A549 (cell line): ENCODE data around the gene LARGE1. TPM values are rescaled to one million over a fixed set of nuclear protein-coding genes. Genes with fewer than 3 reads are reported as not detected.

ENCODE experiments used
- ATAC-seq, 2 experiments: fragments of 200-7000 bp in 1 of 2; fragments of >200 bp in 1 of 2; cut with Nextera tagmentation in 1 of 2; cut with Tn5 transposase in 1 of 2; 3 replicates each; pipeline versions ENCODE4 v1.8.0 to v1.9.1; 2018 to 2020; ENCODE audit warnings: mild to moderate bottlenecking in 1 of 2, moderate library complexity in 1 of 2
- CTCF ChIA-PET: fragments of 300-600 bp; sonication (Branson Sonifier 250); formaldehyde crosslinking; extraction: SDS; loops from one replicate; lab custom pipeline; 2021; ENCODE audit warnings: antibody characterized with exemption, inconsistent platforms; lab: Yijun Ruan, JAX
- POLR2A ChIA-PET: fragments of 350-600 bp; formaldehyde crosslinking; extraction: SDS; loops from one replicate; lab custom pipeline; 2021; ENCODE audit warnings: antibody characterized with exemption, inconsistent platforms; lab: Yijun Ruan, JAX
- DNase-seq, 2 experiments: peaks; one replicate each; pipeline versions ENCODE4 v3.0.0 to v3.0.0-alpha.2; 2011 to 2016; ENCODE audit warnings: low read depth in 1 of 2, low spot score in 1 of 2
- FAIRE-seq: peaks from 2 replicates; lab custom pipeline; 2011; peaks lifted over from hg19 to GRCh38; lab: Jason Lieb, UNC
- H3K27ac ChIP-seq, 2 experiments: fragments of >200 bp; sonication (Bioruptor Twin); formaldehyde crosslinking; 3 replicates each; pipeline ENCODE4 v1.5.1; 2016 to 2017
- H3K4me1 ChIP-seq: fragments of >200 bp; sonication (Bioruptor Twin); formaldehyde crosslinking; 3 replicates; pipeline ENCODE4 v1.6.1; 2016
- H3K4me2 ChIP-seq: fragments of >200 bp; sonication (Bioruptor Twin); formaldehyde crosslinking; 3 replicates; pipeline ENCODE4 v1.6.1; 2016
- H3K4me3 ChIP-seq: fragments of >200 bp; sonication (Bioruptor Twin); formaldehyde crosslinking; 3 replicates; pipeline ENCODE4 v1.5.1; 2016
- H3K9me3 ChIP-seq: fragments of >200 bp; sonication (Bioruptor Twin); formaldehyde crosslinking; 3 replicates; pipeline ENCODE4 v1.6.1; 2016
- BCL3 ChIP-seq: fragments of >200 bp; sonication (Bioruptor Twin); formaldehyde crosslinking; IDR thresholded peaks from 3 replicates; pipeline ENCODE4 v1.6.1; 2016
- EHMT2 ChIP-seq: fragments of 200-600 bp; sonication (generic); IDR thresholded peaks from 2 replicates; pipeline ENCODE4 v1.6.1; 2016; ENCODE audit warnings: antibody characterized with exemption, low read depth, mild to moderate bottlenecking, moderate library complexity
- EP300 ChIP-seq, 2 experiments: fragments of >200 bp; sonication (Bioruptor Twin); formaldehyde crosslinking; IDR thresholded peaks; 2 replicates in 1 of 2; 3 replicates in 1 of 2; pipeline ENCODE4 v1.6.1; 2016 to 2017
- ESRRA ChIP-seq: fragments of 150-350 bp; IDR thresholded peaks from 2 replicates; pipeline ENCODE4 v1.6.1; 2014; ENCODE audit warnings: mild to moderate bottlenecking, low read length, borderline replicate concordance
- GATA3 ChIP-seq: IDR thresholded peaks from 2 replicates; pipeline ENCODE4 v1.6.1; 2012; ENCODE audit warnings: borderline replicate concordance
- HDAC2 ChIP-seq: fragments of 200-600 bp; sonication (generic); IDR thresholded peaks from 2 replicates; pipeline ENCODE4 v1.6.1; 2016
- HOXA7 ChIP-seq: fragments of 250-450 bp; sonication (Bioruptor Pico); IDR thresholded peaks from 2 replicates; pipeline ENCODE4 v1.5.0; 2020; ENCODE audit warnings: mild to moderate bottlenecking, moderate library complexity
- HOXB5 ChIP-seq: fragments of 250-450 bp; sonication (Bioruptor Pico); IDR thresholded peaks from 2 replicates; pipeline ENCODE4 v1.5.0; 2020; ENCODE audit warnings: mild to moderate bottlenecking, moderate library complexity
- JUN ChIP-seq, 2 experiments: fragments of >200 bp; sonication (Bioruptor Twin); formaldehyde crosslinking; IDR thresholded peaks; 2 replicates in 1 of 2; 3 replicates in 1 of 2; pipeline ENCODE4 v1.6.1; 2016 to 2017
- JUNB ChIP-seq: fragments of >200 bp; sonication (Bioruptor Twin); formaldehyde crosslinking; IDR thresholded peaks from 2 replicates; pipeline ENCODE4 v1.6.1; 2016
- MAFK ChIP-seq: fragments of 450-650 bp; IDR thresholded peaks from 2 replicates; pipeline ENCODE4 v1.6.1; 2014; ENCODE audit not compliant: partially characterized antibody
- MAZ ChIP-seq: fragments of 150-350 bp; IDR thresholded peaks from 2 replicates; pipeline ENCODE4 v1.6.1; 2014; ENCODE audit warnings: antibody characterized with exemption, low read depth, low read length, borderline replicate concordance
- NFE2L2 ChIP-seq: fragments of 150-350 bp; conservative IDR thresholded peaks from 2 replicates; pipeline ENCODE4 v1.6.1; 2014; ENCODE audit warnings: low read length
- PHF8 ChIP-seq: fragments of 200-600 bp; sonication (generic); IDR thresholded peaks from 2 replicates; pipeline ENCODE4 v1.6.1; 2016; ENCODE audit warnings: low read depth, mild to moderate bottlenecking, antibody characterized with exemption, moderate library complexity, borderline replicate concordance
- POLR2AphosphoS2 ChIP-seq: conservative IDR thresholded peaks from 2 replicates; pipeline ENCODE4 v1.6.1; 2012; ENCODE audit warnings: low read length, improper control_type of control experiment, inconsistent platforms
- RAD21 ChIP-seq, 2 experiments: fragments of >200 bp in 1 of 2; sonication (Bioruptor Twin) in 1 of 2; formaldehyde crosslinking in 1 of 2; IDR thresholded peaks in 1 of 2; conservative IDR thresholded peaks in 1 of 2; 2 replicates in 1 of 2; 3 replicates in 1 of 2; pipeline ENCODE4 v1.6.1; 2012 to 2018; ENCODE audit warnings: inconsistent platforms in 1 of 2
- RARB ChIP-seq: fragments of 250-450 bp; sonication (Bioruptor Pico); IDR thresholded peaks from 2 replicates; pipeline ENCODE4 v1.8.0; 2021; ENCODE audit warnings: mild to moderate bottlenecking, moderate library complexity
- RCOR1 ChIP-seq: fragments of 150-350 bp; IDR thresholded peaks from 2 replicates; pipeline ENCODE4 v1.6.1; 2014; ENCODE audit warnings: antibody characterized with exemption, low read length, low read depth
- REST ChIP-seq: fragments of 200-600 bp; sonication (generic); IDR thresholded peaks from 2 replicates; pipeline ENCODE4 v1.6.1; 2016; ENCODE audit warnings: antibody characterized with exemption, mild to moderate bottlenecking, moderate library complexity
- SMC3 ChIP-seq: fragments of >200 bp; sonication (Bioruptor Twin); formaldehyde crosslinking; IDR thresholded peaks from 3 replicates; pipeline ENCODE4 v1.6.1; 2018; ENCODE audit warnings: inconsistent platforms
- TFCP2L1 ChIP-seq: fragments of 250-450 bp; sonication (Bioruptor Pico); IDR thresholded peaks from 2 replicates; pipeline ENCODE4 v1.5.0; 2021; ENCODE audit warnings: mild to moderate bottlenecking
- ZC3H11A ChIP-seq: fragments of 450-650 bp; IDR thresholded peaks from 2 replicates; pipeline ENCODE4 v1.6.1; 2014; ENCODE audit warnings: antibody characterized with exemption, mild to moderate bottlenecking
- WGBS: methylation state at CpG from one replicate; pipeline ENCODE4 v1.1.6; 2017; ENCODE audit errors: missing lambda C conversion rate; 5-methylcytosine and 5-hydroxymethylcytosine counted together
- polyA plus RNA-seq, 4 experiments: library from polyadenylated mRNA; depleted of rRNA in 3 of 4; stranded (reverse); fragments of >200 nt; fragmentation: RNase III in 1 of 4; extraction: RNeasy Plus Mini Kit Qiagen cat#74134 plus additional on column Dnase treatment in 1 of 4; gene quantifications; 2 replicates in 3 of 4; 3 replicates in 1 of 4; pipeline ENCODE4 v1.2.3, GENCODE V29; 2011 to 2017
- TF ChIP-seq, protein P1 (sequence below): fragments of 250-450 bp; sonication (Bioruptor Pico); IDR thresholded peaks from 2 replicates; pipeline ENCODE4 v1.5.0; 2020; ENCODE audit warnings: low read depth, mild to moderate bottlenecking, moderate library complexity
- TF ChIP-seq, protein P2 (sequence below): IDR thresholded peaks from 2 replicates; pipeline ENCODE4 v1.6.1; 2012; ENCODE audit warnings: low read depth, borderline replicate concordance
- TF ChIP-seq, protein P3 (sequence below): fragments of 250-450 bp; sonication (Bioruptor Pico); IDR thresholded peaks from 2 replicates; pipeline ENCODE4 v1.5.0; 2021; ENCODE audit warnings: mild to moderate bottlenecking, moderate library complexity, borderline replicate concordance

The LARGE1 gene
- polyA plus RNA-seq, 2 of the 4 experiments (the other 2 are of a cell fraction), result 2.7 to 5.8 TPM

DNA sequence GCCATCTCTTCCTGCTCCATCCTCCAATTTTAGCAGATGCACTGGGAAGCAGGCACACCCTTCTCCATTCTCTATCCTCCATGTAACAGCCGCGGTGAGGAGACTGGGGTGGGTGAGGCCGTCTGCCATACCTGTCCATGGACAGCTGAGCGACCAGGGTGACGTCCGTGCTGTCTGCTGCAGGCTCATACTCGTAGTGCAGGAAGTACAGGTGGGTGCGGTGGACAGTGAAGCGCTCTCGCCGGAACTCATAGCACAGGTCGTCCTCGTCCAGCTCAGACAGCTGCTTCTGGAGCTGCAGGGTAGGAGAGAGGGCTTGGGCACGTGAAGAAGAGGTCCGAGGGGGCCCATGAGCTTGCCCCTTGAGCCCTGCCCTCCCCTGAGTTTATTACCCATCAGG lies 604.3 kb downstream of the LARGE1 start (continued):
- TF ChIP-seq, protein P1, sequence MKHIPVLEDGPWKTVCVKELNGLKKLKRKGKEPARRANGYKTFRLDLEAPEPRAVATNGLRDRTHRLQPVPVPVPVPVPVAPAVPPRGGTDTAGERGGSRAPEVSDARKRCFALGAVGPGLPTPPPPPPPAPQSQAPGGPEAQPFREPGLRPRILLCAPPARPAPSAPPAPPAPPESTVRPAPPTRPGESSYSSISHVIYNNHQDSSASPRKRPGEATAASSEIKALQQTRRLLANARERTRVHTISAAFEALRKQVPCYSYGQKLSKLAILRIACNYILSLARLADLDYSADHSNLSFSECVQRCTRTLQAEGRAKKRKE, result no peak
- TF ChIP-seq RARB (CRISPR knock-in tag) (no peak), PHF8 (no peak), HOXB5 (CRISPR knock-in tag) (no peak), BCL3 (no peak), MAFK (no peak), TFCP2L1 (CRISPR knock-in tag) (no peak), SMC3 (no peak)

DNA sequence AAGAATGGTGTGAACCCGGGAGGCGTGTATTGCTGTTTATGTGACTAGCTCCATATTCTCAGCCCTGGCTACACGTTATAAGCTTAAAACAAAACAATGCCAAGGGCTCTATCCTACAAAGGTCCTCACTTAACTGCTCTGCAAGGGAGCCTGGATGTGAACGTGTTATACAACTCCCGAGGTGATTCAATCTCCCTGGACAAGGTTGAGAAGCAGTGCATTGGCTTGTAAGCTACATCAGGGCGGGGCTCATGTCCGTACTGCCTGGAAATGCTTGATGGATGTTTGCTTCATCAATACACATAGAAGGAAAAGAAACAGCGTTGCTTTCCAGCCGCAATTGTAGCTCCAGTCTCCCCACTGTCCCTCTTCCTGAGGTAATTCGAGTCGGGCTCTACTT lies 605.2 kb downstream of the LARGE1 start:
- Histone ChIP-seq H3K27ac (no peak overlapping the region), H3K4me1 (no peaks in the 10 kb centered on the region), H3K9me3 (no peaks in the 10 kb centered on the region), H3K4me3 (no peak overlapping the region), H3K4me2 (no peak overlapping the region)
- ChIA-PET CTCF (interaction anchor here (0.6 to 4.0 kb wide), 2 partner anchors 13 to 350 kb away, joined by 3 to 22 read pairs; no protein-coding TSS in a partner anchor), POLR2A (no interaction called here)
- WGBS, result 81% methylated on average over 11 of the region's 11 CpGs
- DNase-seq (no peak), FAIRE-seq (no peak), ATAC-seq (no peak)
- TF ChIP-seq ZC3H11A (no peak), RCOR1 (no peak), EP300 (IDR thresholded peaks at IDR 0.05) (no peak), HOXA7 (CRISPR knock-in tag) (no peak)
- TF ChIP-seq, protein P2, sequence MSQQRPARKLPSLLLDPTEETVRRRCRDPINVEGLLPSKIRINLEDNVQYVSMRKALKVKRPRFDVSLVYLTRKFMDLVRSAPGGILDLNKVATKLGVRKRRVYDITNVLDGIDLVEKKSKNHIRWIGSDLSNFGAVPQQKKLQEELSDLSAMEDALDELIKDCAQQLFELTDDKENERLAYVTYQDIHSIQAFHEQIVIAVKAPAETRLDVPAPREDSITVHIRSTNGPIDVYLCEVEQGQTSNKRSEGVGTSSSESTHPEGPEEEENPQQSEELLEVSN, result no peak

GRCh38 chr22:33314316-33314715 lies 606.0 kb downstream of the LARGE1 start:
- H3K4me3 ChIP-seq, result no peak overlapping the region
- TF ChIP-seq MAZ (no peak), JUN (IDR thresholded peaks at IDR 0.05) (no peak), GATA3 (no peak), EHMT2 (no peak), MAFK (no peak)
- TF ChIP-seq, protein P3, sequence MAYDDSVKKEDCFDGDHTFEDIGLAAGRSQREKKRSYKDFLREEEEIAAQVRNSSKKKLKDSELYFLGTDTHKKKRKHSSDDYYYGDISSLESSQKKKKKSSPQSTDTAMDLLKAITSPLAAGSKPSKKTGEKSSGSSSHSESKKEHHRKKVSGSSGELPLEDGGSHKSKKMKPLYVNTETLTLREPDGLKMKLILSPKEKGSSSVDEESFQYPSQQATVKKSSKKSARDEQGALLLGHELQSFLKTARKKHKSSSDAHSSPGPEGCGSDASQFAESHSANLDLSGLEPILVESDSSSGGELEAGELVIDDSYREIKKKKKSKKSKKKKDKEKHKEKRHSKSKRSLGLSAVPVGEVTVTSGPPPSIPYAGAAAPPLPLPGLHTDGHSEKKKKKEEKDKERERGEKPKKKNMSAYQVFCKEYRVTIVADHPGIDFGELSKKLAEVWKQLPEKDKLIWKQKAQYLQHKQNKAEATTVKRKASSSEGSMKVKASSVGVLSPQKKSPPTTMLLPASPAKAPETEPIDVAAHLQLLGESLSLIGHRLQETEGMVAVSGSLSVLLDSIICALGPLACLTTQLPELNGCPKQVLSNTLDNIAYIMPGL, result no peak
- TF ChIP-seq, all 56 proteins: peak for 0
- no peak for ATAC-seq
- Histone ChIP-seq H3K9me3 (no peaks in the 10 kb centered on the region), H3K27ac (no peak overlapping the region), H3K4me1 (no peaks in the 10 kb centered on the region), H3K4me2 (no peak overlapping the region)
- no peak for FAIRE-seq
- DNase-seq, result no peak
- ChIA-PET POLR2A (no interaction called here), CTCF (interaction anchor here (0.6 to 4.0 kb wide), 2 partner anchors 12 to 351 kb away, joined by 3 to 22 read pairs; no protein-coding TSS in a partner anchor)
- 59% methylated on average over 5 of the region's 5 CpGs for WGBS

DNA sequence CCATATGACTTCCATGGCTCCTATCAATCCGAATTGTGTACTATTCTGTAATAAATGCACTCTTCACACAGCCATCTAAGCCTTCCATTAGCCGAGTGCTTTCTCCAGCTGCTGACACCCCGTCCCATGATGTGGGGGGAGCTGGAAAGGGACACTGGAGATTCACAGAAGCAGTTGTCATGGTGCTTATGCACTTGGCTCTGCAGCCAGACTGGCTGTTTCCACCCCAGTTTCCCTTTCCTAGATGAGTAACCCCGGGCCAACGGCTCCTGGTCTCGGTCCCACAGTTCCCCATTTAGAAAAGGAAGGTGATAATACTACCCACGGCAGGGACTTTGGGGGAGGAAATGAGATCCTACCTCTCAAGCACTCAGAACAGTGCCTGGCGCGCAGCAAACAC lies 617.2 kb downstream of the LARGE1 start:
- ATAC-seq, result no peak
- no peak overlapping the region; a peak in 1 of 6 replicates for H3K27ac ChIP-seq
- ChIA-PET CTCF (interaction anchor here (0.6 to 2.6 kb wide), 18 partner anchors 13 to 1849 kb away, joined by 3 to 30 read pairs (median 8); no protein-coding TSS in a partner anchor), POLR2A (no interaction called here)
- H3K4me2 ChIP-seq, result no peak overlapping the region
- no peaks in the 10 kb centered on the region for H3K9me3 ChIP-seq
- DNase-seq, result no peak
- no peak overlapping the region for H3K4me3 ChIP-seq
- peaks cover 9% of the 10 kb centered on the region for H3K4me1 ChIP-seq
- WGBS, result 89% methylated on average over 9 of the region's 9 CpGs
- no peak for FAIRE-seq
- TF ChIP-seq POLR2AphosphoS2 (no peak), HDAC2 (no peak), ESRRA (no peak), JUNB (no peak), REST (no peak), NFE2L2 (no peak), RAD21 (conservative IDR thresholded peaks at IDR 0.05 in 1 of 2, IDR thresholded peaks at IDR 0.05 in 1 of 2) (no peak)
- TF ChIP-seq, protein P2, result no peak
